ENCODE measurements around the gene PRRC2B. TPM values are rescaled to one million over a fixed set of nuclear protein-coding genes. Genes with fewer than 3 reads are reported as not detected.

PRRC2B gene
- total and polyA plus RNA-seq, 2 of the 13 experiments (the other 11 are each of a cell fraction or from before 2014, with no cell fraction given) = 20.8 to 37.4 TPM

GRCh38 chr9:131518553-131518952, 124.7 kb downstream of the PRRC2B start (continued):
- TF ChIP-seq, protein P1, sequence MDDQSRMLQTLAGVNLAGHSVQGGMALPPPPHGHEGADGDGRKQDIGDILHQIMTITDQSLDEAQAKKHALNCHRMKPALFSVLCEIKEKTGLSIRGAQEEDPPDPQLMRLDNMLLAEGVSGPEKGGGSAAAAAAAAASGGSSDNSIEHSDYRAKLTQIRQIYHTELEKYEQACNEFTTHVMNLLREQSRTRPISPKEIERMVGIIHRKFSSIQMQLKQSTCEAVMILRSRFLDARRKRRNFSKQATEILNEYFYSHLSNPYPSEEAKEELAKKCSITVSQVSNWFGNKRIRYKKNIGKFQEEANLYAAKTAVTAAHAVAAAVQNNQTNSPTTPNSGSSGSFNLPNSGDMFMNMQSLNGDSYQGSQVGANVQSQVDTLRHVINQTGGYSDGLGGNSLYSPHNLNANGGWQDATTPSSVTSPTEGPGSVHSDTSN (CRISPR knock-in tag; IDR thresholded peaks at IDR 0.05; ENCODE audit: borderline replicate concordance) = no peak

GRCh38 chr9:131520503-131520902, 126.6 kb downstream of the PRRC2B start:
- TF ChIP-seq ZNF235 (CRISPR knock-in tag; IDR thresholded peaks at IDR 0.05; ENCODE audit: borderline replicate concordance) (no peak), SUZ12 (IDR thresholded peaks at IDR 0.05; ENCODE audit: low read depth, low read length) (no peak)
- TF ChIP-seq, protein P2, sequence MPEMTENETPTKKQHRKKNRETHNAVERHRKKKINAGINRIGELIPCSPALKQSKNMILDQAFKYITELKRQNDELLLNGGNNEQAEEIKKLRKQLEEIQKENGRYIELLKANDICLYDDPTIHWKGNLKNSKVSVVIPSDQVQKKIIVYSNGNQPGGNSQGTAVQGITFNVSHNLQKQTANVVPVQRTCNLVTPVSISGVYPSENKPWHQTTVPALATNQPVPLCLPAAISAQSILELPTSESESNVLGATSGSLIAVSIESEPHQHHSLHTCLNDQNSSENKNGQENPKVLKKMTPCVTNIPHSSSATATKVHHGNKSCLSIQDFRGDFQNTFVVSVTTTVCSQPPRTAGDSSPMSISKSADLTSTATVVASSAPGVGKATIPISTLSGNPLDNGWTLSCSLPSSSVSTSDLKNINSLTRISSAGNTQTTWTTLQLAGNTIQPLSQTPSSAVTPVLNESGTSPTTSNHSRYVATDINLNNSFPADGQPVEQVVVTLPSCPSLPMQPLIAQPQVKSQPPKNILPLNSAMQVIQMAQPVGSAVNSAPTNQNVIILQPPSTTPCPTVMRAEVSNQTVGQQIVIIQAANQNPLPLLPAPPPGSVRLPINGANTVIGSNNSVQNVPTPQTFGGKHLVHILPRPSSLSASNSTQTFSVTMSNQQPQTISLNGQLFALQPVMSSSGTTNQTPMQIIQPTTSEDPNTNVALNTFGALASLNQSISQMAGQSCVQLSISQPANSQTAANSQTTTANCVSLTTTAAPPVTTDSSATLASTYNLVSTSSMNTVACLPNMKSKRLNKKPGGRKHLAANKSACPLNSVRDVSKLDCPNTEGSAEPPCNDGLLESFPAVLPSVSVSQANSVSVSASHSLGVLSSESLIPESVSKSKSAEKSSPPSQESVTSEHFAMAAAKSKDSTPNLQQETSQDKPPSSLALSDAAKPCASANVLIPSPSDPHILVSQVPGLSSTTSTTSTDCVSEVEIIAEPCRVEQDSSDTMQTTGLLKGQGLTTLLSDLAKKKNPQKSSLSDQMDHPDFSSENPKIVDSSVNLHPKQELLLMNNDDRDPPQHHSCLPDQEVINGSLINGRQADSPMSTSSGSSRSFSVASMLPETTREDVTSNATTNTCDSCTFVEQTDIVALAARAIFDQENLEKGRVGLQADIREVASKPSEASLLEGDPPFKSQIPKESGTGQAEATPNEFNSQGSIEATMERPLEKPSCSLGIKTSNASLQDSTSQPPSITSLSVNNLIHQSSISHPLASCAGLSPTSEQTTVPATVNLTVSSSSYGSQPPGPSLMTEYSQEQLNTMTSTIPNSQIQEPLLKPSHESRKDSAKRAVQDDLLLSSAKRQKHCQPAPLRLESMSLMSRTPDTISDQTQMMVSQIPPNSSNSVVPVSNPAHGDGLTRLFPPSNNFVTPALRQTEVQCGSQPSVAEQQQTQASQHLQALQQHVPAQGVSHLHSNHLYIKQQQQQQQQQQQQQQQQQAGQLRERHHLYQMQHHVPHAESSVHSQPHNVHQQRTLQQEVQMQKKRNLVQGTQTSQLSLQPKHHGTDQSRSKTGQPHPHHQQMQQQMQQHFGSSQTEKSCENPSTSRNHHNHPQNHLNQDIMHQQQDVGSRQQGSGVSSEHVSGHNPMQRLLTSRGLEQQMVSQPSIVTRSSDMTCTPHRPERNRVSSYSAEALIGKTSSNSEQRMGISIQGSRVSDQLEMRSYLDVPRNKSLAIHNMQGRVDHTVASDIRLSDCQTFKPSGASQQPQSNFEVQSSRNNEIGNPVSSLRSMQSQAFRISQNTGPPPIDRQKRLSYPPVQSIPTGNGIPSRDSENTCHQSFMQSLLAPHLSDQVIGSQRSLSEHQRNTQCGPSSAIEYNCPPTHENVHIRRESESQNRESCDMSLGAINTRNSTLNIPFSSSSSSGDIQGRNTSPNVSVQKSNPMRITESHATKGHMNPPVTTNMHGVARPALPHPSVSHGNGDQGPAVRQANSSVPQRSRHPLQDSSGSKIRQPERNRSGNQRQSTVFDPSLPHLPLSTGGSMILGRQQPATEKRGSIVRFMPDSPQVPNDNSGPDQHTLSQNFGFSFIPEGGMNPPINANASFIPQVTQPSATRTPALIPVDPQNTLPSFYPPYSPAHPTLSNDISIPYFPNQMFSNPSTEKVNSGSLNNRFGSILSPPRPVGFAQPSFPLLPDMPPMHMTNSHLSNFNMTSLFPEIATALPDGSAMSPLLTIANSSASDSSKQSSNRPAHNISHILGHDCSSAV (CRISPR knock-in tag; IDR thresholded peaks at IDR 0.05; ENCODE audit: borderline replicate concordance) = no peak
- TF ChIP-seq, protein P3, sequence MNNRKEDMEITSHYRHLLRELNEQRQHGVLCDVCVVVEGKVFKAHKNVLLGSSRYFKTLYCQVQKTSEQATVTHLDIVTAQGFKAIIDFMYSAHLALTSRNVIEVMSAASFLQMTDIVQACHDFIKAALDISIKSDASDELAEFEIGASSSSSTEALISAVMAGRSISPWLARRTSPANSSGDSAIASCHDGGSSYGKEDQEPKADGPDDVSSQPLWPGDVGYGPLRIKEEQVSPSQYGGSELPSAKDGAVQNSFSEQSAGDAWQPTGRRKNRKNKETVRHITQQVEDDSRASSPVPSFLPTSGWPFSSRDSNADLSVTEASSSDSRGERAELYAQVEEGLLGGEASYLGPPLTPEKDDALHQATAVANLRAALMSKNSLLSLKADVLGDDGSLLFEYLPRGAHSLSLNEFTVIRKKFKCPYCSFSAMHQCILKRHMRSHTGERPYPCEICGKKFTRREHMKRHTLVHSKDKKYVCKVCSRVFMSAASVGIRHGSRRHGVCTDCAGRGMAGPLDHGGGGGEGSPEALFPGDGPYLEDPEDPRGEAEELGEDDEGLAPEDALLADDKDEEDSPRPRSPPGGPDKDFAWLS (CRISPR knock-in tag; IDR thresholded peaks at IDR 0.05; ENCODE audit: borderline replicate concordance) = no peak

More at GRCh38 chr9:131520503-131520902, 126.6 kb downstream of the PRRC2B start:
- Histone ChIP-seq H3K4me2 (ENCODE audit: low read depth, low read length) (no peak overlapping the region), H3K4me1 (ENCODE audit: insufficient read depth, low read length) (no peaks in the 10 kb centered on the region), H3K36me3 (replicated peaks in 1 of 2; ENCODE audit: control insufficient read depth in 1 of 2, insufficient read depth in 2 of 2, low read length in 2 of 2) (peaks cover 25 to 51% of the 10 kb centered on the region in 2 experiments), H3K9me3 (ENCODE audit: low read length) (no peaks in the 10 kb centered on the region), H3K27ac (ENCODE audit: extremely low read length, insufficient read depth, low read length) (no peak overlapping the region), H3K9ac (ENCODE audit: insufficient read depth, low read depth, low read length) (no peak overlapping the region), H3K27me3 (ENCODE audit: control insufficient read depth in 1 of 2, insufficient read depth in 2 of 2, low read length in 2 of 2) (no peaks in the 10 kb centered on the region), H2AFZ (ENCODE audit: low read length) (no peak overlapping the region), H3K4me3 (replicated peaks in 1 of 3; ENCODE audit: insufficient read depth in 1 of 3, low read depth in 2 of 3, low read length in 3 of 3) (no peak overlapping the region), H4K20me1 (ENCODE audit: insufficient read depth, low read length) (no peaks in the 10 kb centered on the region), H3K79me2 (ENCODE audit: insufficient read depth, low read length) (no peaks in the 10 kb centered on the region)
- ChIA-PET POLR2A (no interaction called here), CTCF (ENCODE audit: low intra/inter-chr PET ratio, low total read pairs) (no interaction called here)
- no TSS peak for BruUV-seq (replicated peaks)
- in situ Hi-C loops (cut with HindIII; ENCODE audit: extremely low pct_ligation_motif_present, low pct_unique_long_range_greater_than_20kb) (no loop called here), intact Hi-C loops (cut with micrococcal nuclease; ENCODE audit: unreplicated experiment) (no loop called here)
- ATAC-seq (no peak), FAIRE-seq (no peak), DNase-seq (ENCODE audit: low spot score) (no peak)
- WGBS (ENCODE audit: low lambda C conversion rate) = 84% methylated on average over 16 of the region's 16 CpGs
